ENCODE results near the gene DHRS11.

DNA sequence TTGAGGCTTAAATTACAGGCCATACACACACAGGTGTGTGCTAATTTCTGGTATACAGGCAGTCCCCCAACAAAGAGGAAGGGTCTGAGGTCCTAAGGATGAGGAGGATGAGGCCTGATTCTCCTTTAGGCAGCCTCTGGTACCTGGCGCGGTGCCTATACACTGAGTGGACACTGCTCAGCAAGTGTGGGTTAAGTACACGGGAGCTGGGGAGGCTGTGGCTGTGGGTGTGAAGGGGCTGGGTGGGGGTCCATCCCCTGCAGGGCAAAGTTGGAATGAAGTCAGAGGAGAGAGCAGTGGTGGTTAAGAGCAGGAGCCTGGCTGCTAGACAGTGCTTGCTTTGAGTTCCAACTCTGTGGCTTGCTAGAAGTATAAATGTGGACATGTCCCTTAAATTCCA lies 20.6 kb downstream of the DHRS11 start:
- TF ChIP-seq, protein P1, sequence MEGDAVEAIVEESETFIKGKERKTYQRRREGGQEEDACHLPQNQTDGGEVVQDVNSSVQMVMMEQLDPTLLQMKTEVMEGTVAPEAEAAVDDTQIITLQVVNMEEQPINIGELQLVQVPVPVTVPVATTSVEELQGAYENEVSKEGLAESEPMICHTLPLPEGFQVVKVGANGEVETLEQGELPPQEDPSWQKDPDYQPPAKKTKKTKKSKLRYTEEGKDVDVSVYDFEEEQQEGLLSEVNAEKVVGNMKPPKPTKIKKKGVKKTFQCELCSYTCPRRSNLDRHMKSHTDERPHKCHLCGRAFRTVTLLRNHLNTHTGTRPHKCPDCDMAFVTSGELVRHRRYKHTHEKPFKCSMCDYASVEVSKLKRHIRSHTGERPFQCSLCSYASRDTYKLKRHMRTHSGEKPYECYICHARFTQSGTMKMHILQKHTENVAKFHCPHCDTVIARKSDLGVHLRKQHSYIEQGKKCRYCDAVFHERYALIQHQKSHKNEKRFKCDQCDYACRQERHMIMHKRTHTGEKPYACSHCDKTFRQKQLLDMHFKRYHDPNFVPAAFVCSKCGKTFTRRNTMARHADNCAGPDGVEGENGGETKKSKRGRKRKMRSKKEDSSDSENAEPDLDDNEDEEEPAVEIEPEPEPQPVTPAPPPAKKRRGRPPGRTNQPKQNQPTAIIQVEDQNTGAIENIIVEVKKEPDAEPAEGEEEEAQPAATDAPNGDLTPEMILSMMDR (IDR thresholded peaks at IDR 0.05; ENCODE audit: insufficient read depth, low read depth, low read length) = no peak
- no peak for TF ChIP-seq EZH2 (IDR thresholded peaks at IDR 0.05; ENCODE audit: insufficient read depth, low read length)

Measured in astrocyte (in vitro differentiated cells and primary cell).